Ovary (tissue), 3 donors: ENCODE results near the gene PMEL.

Experiments
- POLR2A ChIP-seq: fragments of 450-650 bp; IDR thresholded peaks from one replicate; pipeline ENCODE4 v1.6.1; 2017; ENCODE audit warnings: antibody characterized with exemption, mild to moderate bottlenecking, moderate library complexity
- TF ChIP-seq, protein P1 (sequence below), 3 donors: fragments of 450-650 bp in 2 of 3; fragments of 200-600 bp in 1 of 3; IDR thresholded peaks; one replicate each; pipeline versions ENCODE4 v1.5.1 to v1.8.0; 2016 to 2022; ENCODE audit warnings: antibody characterized with exemption in 3 of 3, mild to moderate bottlenecking in 1 of 3
- donor health status: DM: no; HTN: no; CAD: no.

DNA sequence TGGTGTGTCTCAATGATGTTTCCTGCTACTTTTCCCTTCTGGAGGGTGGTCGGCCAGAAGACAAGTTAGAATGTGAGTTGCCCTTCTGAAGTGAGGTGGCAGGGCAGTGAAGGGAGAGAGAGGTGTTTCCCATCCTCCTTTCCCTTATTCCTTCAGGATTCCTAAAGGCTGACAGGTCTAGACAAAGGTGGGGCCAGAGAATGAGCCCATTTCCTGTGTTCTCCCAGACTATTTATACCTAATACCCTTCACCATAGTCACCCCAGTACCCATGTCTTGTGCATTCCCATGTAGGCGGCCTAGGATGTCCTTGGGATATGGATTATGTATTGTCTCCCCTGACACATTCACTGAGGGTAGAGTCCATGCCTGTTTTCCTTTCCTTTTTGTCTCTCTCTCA is 27.9 kb downstream of the PMEL start:
- no peak for TF ChIP-seq POLR2A
- TF ChIP-seq, protein P1, sequence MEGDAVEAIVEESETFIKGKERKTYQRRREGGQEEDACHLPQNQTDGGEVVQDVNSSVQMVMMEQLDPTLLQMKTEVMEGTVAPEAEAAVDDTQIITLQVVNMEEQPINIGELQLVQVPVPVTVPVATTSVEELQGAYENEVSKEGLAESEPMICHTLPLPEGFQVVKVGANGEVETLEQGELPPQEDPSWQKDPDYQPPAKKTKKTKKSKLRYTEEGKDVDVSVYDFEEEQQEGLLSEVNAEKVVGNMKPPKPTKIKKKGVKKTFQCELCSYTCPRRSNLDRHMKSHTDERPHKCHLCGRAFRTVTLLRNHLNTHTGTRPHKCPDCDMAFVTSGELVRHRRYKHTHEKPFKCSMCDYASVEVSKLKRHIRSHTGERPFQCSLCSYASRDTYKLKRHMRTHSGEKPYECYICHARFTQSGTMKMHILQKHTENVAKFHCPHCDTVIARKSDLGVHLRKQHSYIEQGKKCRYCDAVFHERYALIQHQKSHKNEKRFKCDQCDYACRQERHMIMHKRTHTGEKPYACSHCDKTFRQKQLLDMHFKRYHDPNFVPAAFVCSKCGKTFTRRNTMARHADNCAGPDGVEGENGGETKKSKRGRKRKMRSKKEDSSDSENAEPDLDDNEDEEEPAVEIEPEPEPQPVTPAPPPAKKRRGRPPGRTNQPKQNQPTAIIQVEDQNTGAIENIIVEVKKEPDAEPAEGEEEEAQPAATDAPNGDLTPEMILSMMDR (IDR thresholded peaks at IDR 0.05) = no peak
